Endothelial cell of umbilical vein (primary cell): ENCODE data around the gene OPCML.

Experiments
- CTCF ChIP-seq, 2 donors: IDR thresholded peaks; 1 replicate in 1 of 2; 2 replicates in 1 of 2; pipeline ENCODE4 v1.5.1; 2011; ENCODE audit warnings: low read length in 2 of 2, mild to moderate bottlenecking in 2 of 2, moderate library complexity in 2 of 2, control low read depth in 1 of 2, inconsistent platforms in 1 of 2, low read depth in 1 of 2; ENCODE audit not compliant: insufficient read depth in 1 of 2; ENCODE audit errors: extremely low read depth in 1 of 2
- FOS ChIP-seq: IDR thresholded peaks from 2 replicates; pipeline ENCODE4 v1.6.1; 2011; ENCODE audit warnings: mild to moderate bottlenecking, low read length, moderate library complexity, borderline replicate concordance; ENCODE audit not compliant: insufficient read depth
- JUN ChIP-seq: IDR thresholded peaks from 2 replicates; pipeline ENCODE4 v1.6.1; 2011; ENCODE audit warnings: borderline replicate concordance, low read depth; ENCODE audit not compliant: insufficient read length, insufficient read depth
- MAX ChIP-seq: IDR thresholded peaks from 2 replicates; pipeline ENCODE4 v1.6.1; 2011; ENCODE audit not compliant: insufficient read depth, insufficient read length
- MYC ChIP-seq: IDR thresholded peaks from one replicate; pipeline ENCODE4 v1.6.1; 2011; ENCODE audit warnings: mild to moderate bottlenecking, low read depth, low read length
- POLR2A ChIP-seq: IDR thresholded peaks from 2 replicates; pipeline ENCODE4 v1.6.1; 2012; ENCODE audit warnings: low read depth, mild to moderate bottlenecking, control low read depth, low read length
- POLR2AphosphoS5 ChIP-seq: IDR thresholded peaks from 2 replicates; pipeline ENCODE4 v1.6.1; 2012; ENCODE audit warnings: low read depth, mild to moderate bottlenecking, control low read depth, low read length, moderate library complexity; ENCODE audit not compliant: insufficient read depth

- TF ChIP-seq JUN (no peak), CTCF (IDR thresholded peaks at IDR 0.05; ENCODE audit: extremely low read depth in 1 of 2, insufficient read depth in 1 of 2, low read depth in 1 of 2, low read length in 2 of 2) (no peak), MAX (no peak), POLR2AphosphoS5 (no peak), POLR2A (no peak), FOS (no peak), MYC (no peak)
Measured at GRCh38 chr11:132589791-132590190, 942.5 kb downstream of the OPCML start.
